Endothelial cell (in vitro differentiated cells): Measurements from ENCODE around the gene ZNF544. TPM values are rescaled to one million over a fixed set of nuclear protein-coding genes. Genes with fewer than 3 reads are reported as not detected.
A peak's percentile ranks its signal among the peaks of the same experiment; 100 is the strongest.

ENCODE experiments used
- DNase-seq: peaks from one replicate; pipeline ENCODE4 v3.0.0; 2021; ENCODE audit warnings: low spot score
- H3K27ac Mint-ChIP-seq: one replicate; pipeline ENCODE4 v1.8.0; 2021; ENCODE audit warnings: mixed read lengths, inconsistent platforms; ENCODE audit not compliant: unreplicated experiment
- H3K27me3 Mint-ChIP-seq: one replicate; pipeline ENCODE4 v1.8.0; 2021; ENCODE audit warnings: mild to moderate bottlenecking, moderate library complexity, mixed read lengths, inconsistent platforms; ENCODE audit not compliant: unreplicated experiment
- H3K36me3 Mint-ChIP-seq: one replicate; pipeline ENCODE4 v1.8.0; 2021; ENCODE audit warnings: mild to moderate bottlenecking, low read depth, mixed read lengths, inconsistent platforms; ENCODE audit not compliant: unreplicated experiment
- H3K4me1 Mint-ChIP-seq: one replicate; pipeline ENCODE4 v1.8.0; 2021; ENCODE audit warnings: mild to moderate bottlenecking, mixed read lengths, inconsistent platforms; ENCODE audit not compliant: unreplicated experiment
- H3K4me3 Mint-ChIP-seq: one replicate; pipeline ENCODE4 v1.8.0; 2021; ENCODE audit warnings: mild to moderate bottlenecking, mixed read lengths, inconsistent platforms; ENCODE audit not compliant: unreplicated experiment
- H3K9me3 Mint-ChIP-seq: one replicate; pipeline ENCODE4 v1.8.0; 2021; ENCODE audit warnings: mixed read lengths, inconsistent platforms; ENCODE audit not compliant: unreplicated experiment
- CTCF ChIP-seq: fragments of 200-600 bp; sonication (generic); IDR thresholded peaks from one replicate; pipeline ENCODE4 v1.5.0; 2021; ENCODE audit warnings: antibody characterized with exemption; ENCODE audit not compliant: unreplicated experiment
- total RNA-seq: library from RNA; stranded (reverse); fragmentation: NEBNext Ultra II Directional; extraction: Animal tissue kit (Norgen Biotek cat#: 25700); gene quantifications from one replicate; pipeline ENCODE4 v1.2.1, GENCODE V29; 2021; ENCODE audit not compliant: unreplicated experiment

Gene ZNF544
- total RNA-seq, 1 donor from 2014 or later = 44.3 TPM

- peak overlapping the region; percentile 97 for H3K4me3 Mint-ChIP-seq
- TF ChIP-seq CTCF = no peak
- peak overlapping the region; percentile 85 for H3K27ac Mint-ChIP-seq
- H3K27me3 Mint-ChIP-seq = peaks cover 11% of the 10 kb centered on the region
- H3K36me3 Mint-ChIP-seq = peaks cover 23% of the 10 kb centered on the region
- no peaks in the 10 kb centered on the region for H3K9me3 Mint-ChIP-seq
- no peak for DNase-seq
- peaks cover 14% of the 10 kb centered on the region for H3K4me1 Mint-ChIP-seq
Observed at GRCh38 chr19:58277748-58278540, 49.2 kb downstream of the ZNF544 start.

- peak; percentile 97 for DNase-seq
- H3K4me3 Mint-ChIP-seq = peak within 1 kb of the TSS; percentile 97
- peaks cover 14% of the 10 kb centered on the region for H3K4me1 Mint-ChIP-seq
- peak within 1 kb of the TSS; percentile 85 for H3K27ac Mint-ChIP-seq
- TF ChIP-seq CTCF = no peak
- peaks cover 23% of the 10 kb centered on the region for H3K36me3 Mint-ChIP-seq
- H3K9me3 Mint-ChIP-seq = no peaks in the 10 kb centered on the region
- peaks cover 11% of the 10 kb centered on the region for H3K27me3 Mint-ChIP-seq
Observed at GRCh38 chr19:58278541-58279041, 49.9 kb downstream of the ZNF544 start, which contains the start of gene ZNF8. ZNF8 (plus strand) TSS chr19:58278955; CDS start chr19:58279082, 127 bp downstream.

- peak; percentile 76 for DNase-seq
- H3K27me3 Mint-ChIP-seq = peaks cover 11% of the 10 kb centered on the region
- peaks cover 14% of the 10 kb centered on the region for H3K4me1 Mint-ChIP-seq
- H3K27ac Mint-ChIP-seq = peak overlapping the region; percentile 85
- no peak for TF ChIP-seq CTCF
- H3K4me3 Mint-ChIP-seq = peak overlapping the region; percentile 97
- no peaks in the 10 kb centered on the region for H3K9me3 Mint-ChIP-seq
- H3K36me3 Mint-ChIP-seq = peaks cover 21% of the 10 kb centered on the region
Observed at GRCh38 chr19:58279042-58279924, 50.6 kb downstream of the ZNF544 start.

- H3K4me3 Mint-ChIP-seq = peak overlapping the region; percentile 97
- no peak for TF ChIP-seq CTCF
- H3K27ac Mint-ChIP-seq = peak overlapping the region; percentile 15
- H3K27me3 Mint-ChIP-seq = peaks cover 11% of the 10 kb centered on the region
- H3K9me3 Mint-ChIP-seq = no peaks in the 10 kb centered on the region
- H3K36me3 Mint-ChIP-seq = peaks cover 15% of the 10 kb centered on the region
- peaks cover 14% of the 10 kb centered on the region for H3K4me1 Mint-ChIP-seq
- DNase-seq = no peak
Observed at GRCh38 chr19:58279925-58280316, 51.2 kb downstream of the ZNF544 start.
